Measurements from ENCODE around the gene PRX. TPM values are rescaled to one million over a fixed set of nuclear protein-coding genes. Genes with fewer than 3 reads are reported as not detected.
A peak's percentile ranks its signal among the peaks of the same experiment; 100 is the strongest.

The PRX gene
- total RNA-seq, 1 donor from 2014 or later = 3.3 TPM

GRCh38 chr19:40403262-40403984 is 9.8 kb downstream of the PRX start:
- TF ChIP-seq, protein P1, sequence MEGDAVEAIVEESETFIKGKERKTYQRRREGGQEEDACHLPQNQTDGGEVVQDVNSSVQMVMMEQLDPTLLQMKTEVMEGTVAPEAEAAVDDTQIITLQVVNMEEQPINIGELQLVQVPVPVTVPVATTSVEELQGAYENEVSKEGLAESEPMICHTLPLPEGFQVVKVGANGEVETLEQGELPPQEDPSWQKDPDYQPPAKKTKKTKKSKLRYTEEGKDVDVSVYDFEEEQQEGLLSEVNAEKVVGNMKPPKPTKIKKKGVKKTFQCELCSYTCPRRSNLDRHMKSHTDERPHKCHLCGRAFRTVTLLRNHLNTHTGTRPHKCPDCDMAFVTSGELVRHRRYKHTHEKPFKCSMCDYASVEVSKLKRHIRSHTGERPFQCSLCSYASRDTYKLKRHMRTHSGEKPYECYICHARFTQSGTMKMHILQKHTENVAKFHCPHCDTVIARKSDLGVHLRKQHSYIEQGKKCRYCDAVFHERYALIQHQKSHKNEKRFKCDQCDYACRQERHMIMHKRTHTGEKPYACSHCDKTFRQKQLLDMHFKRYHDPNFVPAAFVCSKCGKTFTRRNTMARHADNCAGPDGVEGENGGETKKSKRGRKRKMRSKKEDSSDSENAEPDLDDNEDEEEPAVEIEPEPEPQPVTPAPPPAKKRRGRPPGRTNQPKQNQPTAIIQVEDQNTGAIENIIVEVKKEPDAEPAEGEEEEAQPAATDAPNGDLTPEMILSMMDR (IDR thresholded peaks at IDR 0.05; ENCODE audit: borderline replicate concordance) = peak; percentile 32
- intact Hi-C loops (cut with micrococcal nuclease) = no loop called here
- Histone ChIP-seq H3K27ac (replicated peaks) (peak overlapping the region; percentile 96), H3K4me3 (peak overlapping the region; percentile 74), H3K36me3 (no peaks in the 10 kb centered on the region), H3K27me3 (ENCODE audit: low read depth) (no peaks in the 10 kb centered on the region), H3K9me3 (replicated peaks) (no peaks in the 10 kb centered on the region), H3K4me1 (peaks cover 22% of the 10 kb centered on the region)
- peak; percentile 95 for DNase-seq

DNA sequence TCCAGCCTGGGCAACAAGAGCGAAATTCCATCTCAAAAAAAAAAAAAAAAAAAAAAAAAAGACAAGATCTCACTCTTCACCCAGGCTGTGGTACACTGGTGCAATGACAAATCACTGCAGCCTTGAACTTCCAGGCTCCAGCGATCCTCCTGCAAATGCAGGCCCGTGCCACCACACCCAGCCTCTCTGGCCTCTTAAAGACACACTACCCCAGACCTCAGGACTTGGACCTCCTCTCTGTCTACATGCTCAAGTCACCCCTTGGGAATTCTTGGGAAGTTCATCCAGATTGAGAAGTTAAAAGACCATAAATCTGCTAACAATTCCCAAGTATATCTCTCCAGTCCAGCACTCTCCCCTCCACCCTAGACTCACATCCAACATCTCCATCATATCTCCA is 12.6 kb downstream of the PRX start:
- TF ChIP-seq, protein P1 (IDR thresholded peaks at IDR 0.05; ENCODE audit: borderline replicate concordance) = no peak
- H3K27ac ChIP-seq (replicated peaks) = no peak overlapping the region
- peaks cover 15% of the 10 kb centered on the region for H3K4me1 ChIP-seq
- H3K36me3 ChIP-seq = no peaks in the 10 kb centered on the region
- H3K4me3 ChIP-seq = no peak overlapping the region
- H3K27me3 ChIP-seq (ENCODE audit: low read depth) = no peaks in the 10 kb centered on the region
- no peaks in the 10 kb centered on the region for H3K9me3 ChIP-seq (replicated peaks)
- intact Hi-C loops (cut with micrococcal nuclease) = no loop called here
- DNase-seq = no peak

DNA sequence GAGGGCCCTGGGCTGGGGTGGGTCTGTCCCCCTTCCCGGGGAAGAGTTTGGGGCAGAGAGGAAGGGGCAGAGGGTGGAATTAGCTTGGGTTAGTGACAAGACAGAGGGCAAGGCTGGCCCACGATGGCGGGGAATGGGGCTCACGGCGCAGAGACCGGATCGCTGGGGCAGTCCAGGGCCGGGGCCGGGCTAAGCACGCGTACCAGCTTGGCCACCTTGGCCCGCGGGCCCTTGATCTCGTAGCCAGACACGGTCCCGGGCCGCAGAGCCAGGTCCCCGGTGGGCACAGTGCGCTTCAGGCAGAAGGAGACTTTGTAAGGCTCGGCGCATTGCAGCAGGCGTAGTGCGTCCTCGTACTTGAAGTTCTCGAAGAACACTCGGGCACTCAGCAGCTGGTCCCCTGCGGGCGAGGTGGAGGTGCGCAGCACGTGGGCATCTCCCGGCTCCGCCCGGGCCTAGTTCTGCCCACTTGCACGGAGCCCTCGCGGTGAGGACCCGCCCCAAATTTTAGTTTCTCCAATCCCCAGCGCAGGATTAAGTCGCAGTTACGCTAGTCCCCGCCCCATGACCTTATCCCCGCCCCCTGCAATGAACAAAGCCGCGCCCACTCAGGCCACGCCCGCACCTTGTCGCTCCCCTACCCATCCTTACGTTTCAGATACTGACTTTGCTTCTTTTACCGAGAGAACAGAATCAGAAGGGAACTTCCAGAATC is 14.6 kb downstream of the PRX start:
- H3K4me3 ChIP-seq = peak overlapping the region; percentile 25

DNA sequence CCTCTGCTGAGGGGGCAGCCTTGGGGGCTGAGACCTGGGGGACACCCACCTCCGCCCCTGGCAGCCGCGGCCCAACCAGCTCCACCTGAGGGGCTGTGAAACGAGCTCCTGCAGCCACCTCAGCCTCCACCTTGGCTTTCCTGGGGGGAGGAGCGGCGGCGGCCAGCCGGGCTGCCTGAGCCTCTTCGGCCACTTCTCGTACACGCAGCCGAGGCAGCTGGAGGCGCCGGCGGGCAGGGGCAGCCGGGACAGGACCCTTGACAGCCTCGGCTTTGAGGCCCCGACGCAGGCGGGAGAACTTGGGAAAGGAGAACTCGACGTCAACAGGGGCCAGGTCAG is 15.6 kb downstream of the PRX start:
- Histone ChIP-seq H3K27ac (replicated peaks) (no peak overlapping the region), H3K4me3 (no peak overlapping the region), H3K27me3 (ENCODE audit: low read depth) (no peaks in the 10 kb centered on the region), H3K4me1 (peaks cover 3% of the 10 kb centered on the region), H3K9me3 (replicated peaks) (no peaks in the 10 kb centered on the region), H3K36me3 (no peaks in the 10 kb centered on the region)
- intact Hi-C loops (cut with micrococcal nuclease) = no loop called here
- DNase-seq = no peak
- TF ChIP-seq, protein P1 (IDR thresholded peaks at IDR 0.05; ENCODE audit: borderline replicate concordance) = no peak

More for the DNA sequence above, 14.6 kb downstream of the PRX start:
- Histone ChIP-seq H3K9me3 (replicated peaks) (no peaks in the 10 kb centered on the region), H3K36me3 (no peaks in the 10 kb centered on the region), H3K27ac (replicated peaks) (no peak overlapping the region), H3K27me3 (ENCODE audit: low read depth) (no peaks in the 10 kb centered on the region), H3K4me1 (peaks cover 7% of the 10 kb centered on the region)
- intact Hi-C loops (cut with micrococcal nuclease) = no loop called here
- TF ChIP-seq, protein P1 (IDR thresholded peaks at IDR 0.05; ENCODE audit: borderline replicate concordance) = no peak
- peak; percentile 38 for DNase-seq

- Histone ChIP-seq H3K27me3 (ENCODE audit: low read depth) (no peaks in the 10 kb centered on the region), H3K4me1 (peaks cover 3% of the 10 kb centered on the region), H3K9me3 (replicated peaks) (no peaks in the 10 kb centered on the region), H3K36me3 (no peaks in the 10 kb centered on the region), H3K4me3 (no peak overlapping the region), H3K27ac (replicated peaks) (no peak overlapping the region)
- intact Hi-C loops (cut with micrococcal nuclease) = no loop called here
- TF ChIP-seq, protein P1 (IDR thresholded peaks at IDR 0.05; ENCODE audit: borderline replicate concordance) = no peak
- no peak for DNase-seq
Observed at GRCh38 chr19:40396886-40397567, 16.2 kb downstream of the PRX start.
